AG04449 (cell line): Measurements from ENCODE around the gene PINLYP.

Experiments used
- CTCF ChIA-PET: fragments of 350-600 bp; formaldehyde crosslinking; extraction: SDS; loops from one replicate; lab custom pipeline; 2021; ENCODE audit warnings: antibody characterized with exemption; lab: Yijun Ruan, JAX
- POLR2A ChIA-PET: fragments of 400-600, 350-600 bp; formaldehyde crosslinking; extraction: SDS; loops from one replicate; lab custom pipeline; 2020; ENCODE audit warnings: antibody characterized with exemption, inconsistent platforms; lab: Yijun Ruan, JAX
- DNase-seq: peaks from one replicate; pipeline ENCODE4 v3.0.0-alpha.2; 2010; ENCODE audit warnings: low read depth, low spot score
- H3K4me3 ChIP-seq: 2 replicates; pipeline ENCODE4 v1.5.1; 2011; ENCODE audit warnings: low read depth, mild to moderate bottlenecking, control low read depth, low read length
- CTCF ChIP-seq: IDR thresholded peaks from one replicate; pipeline ENCODE4 v1.5.1; 2011; ENCODE audit warnings: mild to moderate bottlenecking, moderate library complexity, low read length, control low read depth, inconsistent platforms; ENCODE audit not compliant: insufficient read depth; ENCODE audit errors: missing control alignments

PINLYP gene

DNA sequence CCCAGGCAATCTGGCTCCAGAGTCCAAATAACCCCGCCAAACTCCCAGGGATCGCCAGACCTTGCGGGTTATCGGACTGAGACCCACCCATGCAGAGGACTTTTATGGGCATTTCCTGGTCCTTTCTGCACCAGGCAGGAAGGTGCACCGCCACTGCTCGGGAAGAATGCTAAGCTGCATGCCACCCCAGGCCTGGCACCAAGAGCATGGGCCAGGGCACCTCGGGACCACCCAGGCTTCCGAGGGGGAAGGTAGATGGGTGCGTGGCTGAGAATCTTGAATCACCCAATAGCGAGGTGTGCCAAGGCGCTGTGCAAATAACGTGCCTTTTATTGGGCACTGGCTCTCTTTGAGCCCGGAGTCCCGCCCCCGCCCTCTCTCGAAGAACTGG, 43.0 kb upstream of the PINLYP start:
- no peak for TF ChIP-seq CTCF
- ChIA-PET CTCF (interaction anchor here (0.9 to 17.0 kb wide), 9 partner anchors 13 to 277 kb away, joined by 3 to 208 read pairs (median 5); partner anchors contain the start of gene PHLDB3), POLR2A (interaction anchor here (0.9 to 1.5 kb wide), 4 partner anchors 9 to 222 kb away, joined by 3 to 6 read pairs (median 4); partner anchors contain the start of gene SMG9)
- peak overlapping the region; percentile 66 for H3K4me3 ChIP-seq
- DNase-seq = no peak

GRCh38 chr19:43532962-43533545, 42.5 kb upstream of the PINLYP start, which contains the start of gene ZNF575:
ZNF575 (plus strand) TSS chr19:43533188; CDS start chr19:43534423, 1,235 bp downstream.
- POLR2A ChIA-PET = interaction anchor here (0.9 to 1.5 kb wide), 6 partner anchors 9 to 222 kb away, joined by 3 to 8 read pairs (median 4); partner anchors contain the start of genes SMG9 and ZNF576
- peak; percentile 79 for DNase-seq
- peak within 1 kb of the TSS; percentile 66 for H3K4me3 ChIP-seq

DNA sequence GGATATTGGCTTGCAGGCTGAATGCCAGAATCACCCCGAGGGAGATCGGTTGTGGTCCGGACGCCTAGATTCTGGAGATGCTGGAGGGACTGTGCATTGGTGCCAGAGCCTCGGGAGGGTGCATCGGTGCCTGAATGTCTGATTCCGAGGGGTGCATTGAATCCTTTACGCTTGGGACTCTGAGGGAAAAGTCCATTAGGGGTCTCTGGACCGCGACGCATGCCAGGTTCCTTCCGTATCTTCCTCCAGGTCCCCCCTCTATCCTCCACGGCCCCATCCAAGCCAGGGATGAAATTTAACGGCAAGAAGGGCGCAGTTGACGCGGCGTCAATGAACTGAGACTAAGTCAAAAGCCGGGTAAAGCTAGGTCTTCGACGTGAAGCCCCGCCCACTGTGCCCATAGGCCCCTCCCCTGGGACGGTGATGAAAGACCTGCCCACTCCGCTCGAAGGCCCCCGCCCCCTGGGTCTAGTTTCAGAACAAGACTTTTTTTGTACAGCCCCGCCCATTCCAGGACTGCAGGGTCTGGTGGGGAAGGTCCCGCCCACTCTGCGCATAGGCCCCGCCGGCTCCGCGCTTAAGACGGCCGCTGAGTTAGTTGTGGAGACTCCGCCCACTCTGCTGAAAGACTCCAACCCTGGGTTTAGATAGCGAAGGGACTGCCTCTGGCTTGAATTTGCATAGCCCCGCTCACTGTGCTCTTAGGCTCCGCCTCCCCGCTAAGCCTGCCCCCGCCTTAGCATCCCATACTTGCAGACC, 41.9 kb upstream of the PINLYP start:
- peak overlapping the region; percentile 66 for H3K4me3 ChIP-seq
- peak; percentile 95 for DNase-seq
- ChIA-PET CTCF (interaction anchor here (0.8 to 17.0 kb wide), 12 partner anchors 12 to 276 kb away, joined by 3 to 208 read pairs (median 4); partner anchors contain the start of genes IRGQ, PHLDB3 and ZNF576), POLR2A (interaction anchor here (0.9 to 1.5 kb wide), 6 partner anchors 10 to 221 kb away, joined by 3 to 8 read pairs (median 4); partner anchors contain the start of genes SMG9 and ZNF576)
- no peak for TF ChIP-seq CTCF

More at GRCh38 chr19:43532962-43533545, 42.5 kb upstream of the PINLYP start, which contains the start of gene ZNF575:
- CTCF ChIA-PET = interaction anchor here (0.8 to 17.0 kb wide), 11 partner anchors 12 to 276 kb away, joined by 3 to 208 read pairs (median 4); partner anchors contain the start of gene PHLDB3
- TF ChIP-seq CTCF = no peak

GRCh38 chr19:43534305-43534815, 41.2 kb upstream of the PINLYP start:
- ChIA-PET POLR2A (interaction anchor here (1.0 to 1.5 kb wide), 3 partner anchors 62 to 220 kb away, joined by 3 to 8 read pairs (median 5); partner anchors contain the start of genes SMG9 and ZNF576), CTCF (interaction anchor here (1.2 to 17.0 kb wide), 15 partner anchors 11 to 275 kb away, joined by 3 to 208 read pairs (median 6); partner anchors contain the start of genes IRGQ, PINLYP, XRCC1 and ZNF576)
- TF ChIP-seq CTCF = no peak
- peak overlapping the region; percentile 47 for H3K4me3 ChIP-seq
- no peak for DNase-seq

GRCh38 chr19:43534816-43535761, 40.5 kb upstream of the PINLYP start:
- POLR2A ChIA-PET = interaction anchor here (0.7 kb wide), 1 partner anchor 71 kb away, joined by 3 read pairs; no protein-coding TSS in a partner anchor
- no peak overlapping the region for H3K4me3 ChIP-seq
- no peak for DNase-seq
- CTCF ChIA-PET = interaction anchor here (0.7 to 17.0 kb wide), 20 partner anchors 10 to 274 kb away, joined by 3 to 208 read pairs (median 6); partner anchors contain the start of genes IRGQ, PINLYP, XRCC1 and ZNF576
- peak; percentile 70 for TF ChIP-seq CTCF
